Cardiac fibroblast (primary cell): ENCODE data around the gene IMPDH1.

Experiments used
- DNase-seq, 2 donors: peaks; one replicate each; pipeline versions ENCODE4 v3.0.0 to v3.0.0-alpha.2; 2010; ENCODE audit warnings: low read depth in 2 of 2
- H3K4me3 ChIP-seq, 2 donors: replicated peaks in 1 of 2; 1 replicate in 1 of 2; 2 replicates in 1 of 2; pipeline ENCODE4 v1.5.1; 2011; ENCODE audit warnings: low read depth in 2 of 2, low read length in 2 of 2, mild to moderate bottlenecking in 2 of 2, moderate library complexity in 1 of 2
- TF ChIP-seq, protein P1 (sequence below): IDR thresholded peaks from one replicate; pipeline ENCODE4 v1.5.1; 2011; ENCODE audit warnings: low read depth, mild to moderate bottlenecking, low read length, inconsistent platforms

Gene IMPDH1

GRCh38 chr7:128405471-128406313, 4.1 kb downstream of the IMPDH1 start:
- TF ChIP-seq, protein P1, sequence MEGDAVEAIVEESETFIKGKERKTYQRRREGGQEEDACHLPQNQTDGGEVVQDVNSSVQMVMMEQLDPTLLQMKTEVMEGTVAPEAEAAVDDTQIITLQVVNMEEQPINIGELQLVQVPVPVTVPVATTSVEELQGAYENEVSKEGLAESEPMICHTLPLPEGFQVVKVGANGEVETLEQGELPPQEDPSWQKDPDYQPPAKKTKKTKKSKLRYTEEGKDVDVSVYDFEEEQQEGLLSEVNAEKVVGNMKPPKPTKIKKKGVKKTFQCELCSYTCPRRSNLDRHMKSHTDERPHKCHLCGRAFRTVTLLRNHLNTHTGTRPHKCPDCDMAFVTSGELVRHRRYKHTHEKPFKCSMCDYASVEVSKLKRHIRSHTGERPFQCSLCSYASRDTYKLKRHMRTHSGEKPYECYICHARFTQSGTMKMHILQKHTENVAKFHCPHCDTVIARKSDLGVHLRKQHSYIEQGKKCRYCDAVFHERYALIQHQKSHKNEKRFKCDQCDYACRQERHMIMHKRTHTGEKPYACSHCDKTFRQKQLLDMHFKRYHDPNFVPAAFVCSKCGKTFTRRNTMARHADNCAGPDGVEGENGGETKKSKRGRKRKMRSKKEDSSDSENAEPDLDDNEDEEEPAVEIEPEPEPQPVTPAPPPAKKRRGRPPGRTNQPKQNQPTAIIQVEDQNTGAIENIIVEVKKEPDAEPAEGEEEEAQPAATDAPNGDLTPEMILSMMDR: no peak
- peak in 1 of 2 donors; percentile 38 for DNase-seq
- H3K4me3 ChIP-seq: peak overlapping the region; percentile 65 to 80

- H3K4me3 ChIP-seq: peak overlapping the region; percentile 65 to 80
- TF ChIP-seq, protein P1: peak; percentile 31
- peak in 1 of 2 donors; percentile 29 for DNase-seq
Observed at GRCh38 chr7:128404886-128405470, 4.8 kb downstream of the IMPDH1 start.

DNA sequence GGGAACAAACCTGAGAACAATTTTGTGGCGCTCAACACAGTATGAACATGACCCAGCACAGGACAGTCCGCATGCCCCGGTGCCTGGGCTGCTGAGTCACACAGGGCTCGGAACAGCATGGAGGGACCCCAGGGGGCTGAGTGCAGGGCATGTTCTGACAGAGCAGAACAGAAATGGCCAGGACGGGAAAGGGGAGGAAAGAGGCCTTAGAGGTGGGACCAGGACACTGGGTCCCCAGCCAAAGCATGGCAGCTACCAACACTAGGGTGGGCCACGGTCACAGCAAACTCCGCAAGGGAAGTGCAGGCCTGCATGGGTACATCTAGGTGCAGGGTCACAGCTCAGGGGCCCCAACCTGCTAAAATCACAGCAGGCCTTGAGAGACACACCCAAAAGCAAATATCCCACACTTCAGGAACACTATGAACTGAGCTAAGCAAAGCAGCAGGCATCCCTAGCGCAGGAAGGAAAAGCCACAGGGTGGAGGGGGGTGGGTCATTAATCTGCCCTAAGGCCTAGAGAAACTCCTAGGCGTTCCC, 5.6 kb downstream of the IMPDH1 start:
- H3K4me3 ChIP-seq: peak overlapping the region; percentile 15 to 80
- TF ChIP-seq, protein P1: no peak
- no peak for DNase-seq

- no peak overlapping the region for H3K4me3 ChIP-seq
- TF ChIP-seq, protein P1: no peak
- no peak for DNase-seq
Observed at GRCh38 chr7:128403676-128404075, 6.1 kb downstream of the IMPDH1 start.

GRCh38 chr7:128402356-128402755, 7.4 kb downstream of the IMPDH1 start:
- no peak for DNase-seq
- H3K4me3 ChIP-seq: no peak overlapping the region
- TF ChIP-seq, protein P1: no peak

DNA sequence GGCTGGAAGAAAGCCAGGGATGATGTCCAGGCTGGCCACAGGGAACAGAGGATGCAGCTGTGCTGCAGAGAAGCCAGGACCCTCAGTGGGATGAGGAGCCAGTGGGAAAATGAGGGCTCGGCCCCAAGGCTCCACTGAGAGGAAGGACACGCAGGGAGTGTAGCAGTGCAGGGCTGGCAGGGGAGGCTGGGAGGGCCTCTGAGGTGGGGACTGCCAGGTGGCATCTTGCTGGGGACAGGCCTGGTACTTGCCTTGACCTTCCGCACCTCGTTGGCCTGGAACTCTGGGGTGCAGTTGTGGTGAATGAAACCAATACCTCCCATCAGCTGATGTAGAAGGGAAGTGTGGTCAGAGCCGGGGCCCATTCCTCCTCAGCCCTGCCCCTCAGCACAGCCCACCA, 9.2 kb downstream of the IMPDH1 start:
- TF ChIP-seq, protein P1: no peak
- no peak overlapping the region for H3K4me3 ChIP-seq
- DNase-seq: no peak
